HepG2 (cell line): Measurements from ENCODE around the gene MFAP5. TPM values are rescaled to one million over a fixed set of nuclear protein-coding genes. Genes with fewer than 3 reads are reported as not detected.

ENCODE experiments used
- ATAC-seq: fragments of 200-7000 bp; cut with Tn5 transposase; 3 replicates; pipeline ENCODE4 v1.9.1; 2020; ENCODE audit warnings: mild to moderate bottlenecking, moderate library complexity
- BruUV-seq: library from RNA; stranded (reverse); fragments of 400-500 nt; replicated peaks from 2 replicates; lab custom pipeline; 2021; lab: Mats Ljungman, UMichigan
- CTCF ChIA-PET: fragments of 300-600 bp; formaldehyde crosslinking; extraction: SDS; loops from one replicate; lab custom pipeline; 2021; ENCODE audit warnings: low total read pairs, inconsistent platforms, low intra/inter-chr PET ratio; lab: Yijun Ruan, JAX
- POLR2A ChIA-PET: fragments of 350-600 bp; sonication (Branson Sonifier 250); formaldehyde crosslinking; loops from one replicate; lab custom pipeline; 2020; ENCODE audit warnings: antibody characterized with exemption, inconsistent platforms; lab: Yijun Ruan, JAX
- DNase-seq: peaks from one replicate; pipeline ENCODE4 v3.0.0-alpha.2; 2015; ENCODE audit warnings: low spot score
- FAIRE-seq: peaks from 3 replicates; lab custom pipeline; 2011; peaks lifted over from hg19 to GRCh38; lab: Jason Lieb, UNC
- H2AFZ ChIP-seq: one replicate; pipeline ENCODE4 v1.6.1; 2011; ENCODE audit warnings: low read length, inconsistent platforms
- H3K27ac ChIP-seq: fragments of 300-600 bp; 3 replicates; pipeline ENCODE4 v1.8.0; 2011; ENCODE audit warnings: mixed run types, mild to moderate bottlenecking, mixed read lengths, low read length, inconsistent platforms; ENCODE audit not compliant: insufficient read depth; ENCODE audit errors: extremely low read length
- H3K27me3 ChIP-seq, 2 experiments: fragments of 200-600 bp in 1 of 2; 2 replicates in 1 of 2; 3 replicates in 1 of 2; pipeline versions ENCODE4 v1.6.0 to v1.8.0; 2011; ENCODE audit warnings: low read length in 2 of 2, mild to moderate bottlenecking in 2 of 2, moderate library complexity in 2 of 2, inconsistent platforms in 1 of 2; ENCODE audit not compliant: insufficient read depth in 2 of 2, control insufficient read depth in 1 of 2
- H3K36me3 ChIP-seq, 2 experiments: fragments of 200-600 bp in 1 of 2; replicated peaks in 1 of 2; 2 replicates in 1 of 2; 3 replicates in 1 of 2; pipeline versions ENCODE4 v1.5.1 to v1.8.0; 2011; ENCODE audit warnings: low read length in 2 of 2, inconsistent platforms in 1 of 2; ENCODE audit not compliant: insufficient read depth in 2 of 2, control insufficient read depth in 1 of 2
- H3K4me1 ChIP-seq: 2 replicates; pipeline ENCODE4 v1.5.1; 2012; ENCODE audit warnings: low read length, inconsistent platforms; ENCODE audit not compliant: insufficient read depth
- H3K4me2 ChIP-seq: 2 replicates; pipeline ENCODE4 v1.6.0; 2011; ENCODE audit warnings: low read depth, low read length, inconsistent platforms
- H3K4me3 ChIP-seq, 3 experiments: fragments of 200-600 bp in 1 of 3; sonication (generic), shearing (Covaris generic) in 1 of 3; replicated peaks in 1 of 3; 2 replicates each; pipeline ENCODE4 v1.5.1; 2011 to 2016; ENCODE audit warnings: low read length in 3 of 3, inconsistent platforms in 2 of 3, low read depth in 2 of 3, mild to moderate bottlenecking in 2 of 3, control low read depth in 1 of 3, mixed read lengths in 1 of 3; ENCODE audit not compliant: insufficient read depth in 1 of 3
- H3K79me2 ChIP-seq: one replicate; pipeline ENCODE4 v1.6.1; 2011; ENCODE audit warnings: low read length, inconsistent platforms; ENCODE audit not compliant: insufficient read depth
- H3K9ac ChIP-seq: 2 replicates; pipeline ENCODE4 v1.6.0; 2011; ENCODE audit warnings: mild to moderate bottlenecking, low read depth, low read length, inconsistent platforms; ENCODE audit not compliant: insufficient read depth
- H3K9me3 ChIP-seq: 2 replicates; pipeline ENCODE4 v1.5.1; 2012; ENCODE audit warnings: mild to moderate bottlenecking, low read length
- H4K20me1 ChIP-seq: 2 replicates; pipeline ENCODE4 v1.6.0; 2011; ENCODE audit warnings: inconsistent platforms, mild to moderate bottlenecking, low read length, moderate library complexity; ENCODE audit not compliant: insufficient read depth
- CBX2 ChIP-seq, 2 experiments: fragments of 200-600 bp in 1 of 2; sonication (generic); formaldehyde crosslinking in 1 of 2; IDR thresholded peaks; 2 replicates each; pipeline versions ENCODE4 v1.7.0 to v1.8.1; 2018 to 2022; ENCODE audit warnings: low read depth in 2 of 2, low read length in 1 of 2, mild to moderate bottlenecking in 1 of 2, missing genetic modification reagents in 1 of 2
- NCOA5 ChIP-seq: sonication (generic); formaldehyde crosslinking; IDR thresholded peaks from 2 replicates; pipeline ENCODE4 v1.4.0; 2020; ENCODE audit warnings: missing genetic modification reagents
- ZBTB14 ChIP-seq: sonication (generic); formaldehyde crosslinking; IDR thresholded peaks from 2 replicates; pipeline ENCODE4 v1.4.0; 2020; ENCODE audit warnings: missing genetic modification reagents
- ZNF234 ChIP-seq: sonication (generic); formaldehyde crosslinking; conservative IDR thresholded peaks from 2 replicates; pipeline ENCODE4 v1.5.1; 2020; ENCODE audit warnings: mild to moderate bottlenecking, missing genetic modification reagents
- WGBS: methylation state at CpG from one replicate; pipeline ENCODE4 v1.1.6; 2017; ENCODE audit warnings: low lambda C conversion rate; 5-methylcytosine and 5-hydroxymethylcytosine counted together
- in situ Hi-C: cut with HindIII; loops from 2 replicates; pipeline ENCODE4 v1.10.0; 2017; ENCODE audit warnings: low pct_unique_long_range_greater_than_20kb; ENCODE audit not compliant: extremely low pct_ligation_motif_present
- intact Hi-C: fragments of 100-400 bp; cut with micrococcal nuclease; formaldehyde crosslinking; loops from one replicate; pipeline ENCODE4 v1.10.0; 2022; ENCODE audit not compliant: unreplicated experiment
- polyA plus RNA-seq, 8 experiments: library from polyadenylated mRNA; depleted of rRNA in 3 of 8; stranded (reverse) in 7 of 8; unstranded in 1 of 8; fragments of >200 nt; fragmentation: Illumina TruSeq in 4 of 8; extraction: Trizol in 4 of 8; gene quantifications; 2 replicates each; pipeline versions ENCODE4 v1.2.1 to v1.2.3, GENCODE V29; 2011 to 2016; ENCODE audit warnings: low read depth in 4 of 8, missing spikeins in 1 of 8, mixed read lengths in 1 of 8; ENCODE audit not compliant: insufficient read depth in 1 of 8
- total RNA-seq, 5 experiments: library from RNA; depleted of rRNA; stranded (reverse); fragments of >200 nt; fragmentation: Illumina TruSeq; extraction: Trizol; gene quantifications; 2 replicates each; pipeline ENCODE4 v1.2.3, GENCODE V29; 2016; ENCODE audit warnings: low read depth in 1 of 5

MFAP5 gene
- total and polyA plus RNA-seq, 2 of the 13 experiments (the other 11 are each of a cell fraction or from before 2014, with no cell fraction given): 0.07 TPM; not detected in 1

GRCh38 chr12:8699714-8700113, 37.1 kb upstream of the MFAP5 start:
- in situ Hi-C loops: no loop called here
- H3K4me2 ChIP-seq: no peak overlapping the region
- no peaks in the 10 kb centered on the region for H3K79me2 ChIP-seq
- no peak for DNase-seq
- H3K27me3 ChIP-seq: peaks cover 3 to 38% of the 10 kb centered on the region in 2 experiments; a peak in 3 of 5 replicates
- intact Hi-C loops: no loop called here
- H2AFZ ChIP-seq: no peak overlapping the region
- no peaks in the 10 kb centered on the region for H4K20me1 ChIP-seq
- FAIRE-seq: no peak
- H3K9ac ChIP-seq: no peak overlapping the region
- no TSS peak for BruUV-seq
- ChIA-PET POLR2A (no interaction called here), CTCF (no interaction called here)
- no peak overlapping the region for H3K27ac ChIP-seq
- no peaks in the 10 kb centered on the region for H3K36me3 ChIP-seq
- H3K4me1 ChIP-seq: peaks cover 8% of the 10 kb centered on the region
- TF ChIP-seq ZNF234 (CRISPR knock-in tag) (no peak), ZBTB14 (CRISPR knock-in tag) (no peak)
- TF ChIP-seq, all 625 proteins: peak for 0
- H3K9me3 ChIP-seq: no peaks in the 10 kb centered on the region
- ATAC-seq: no peak
- 60% methylated on average over 4 of the region's 4 CpGs for WGBS
- H3K4me3 ChIP-seq: no peak overlapping the region

- Histone ChIP-seq H3K4me2 (peak overlapping the region; percentile 79), H3K4me3 (peak overlapping the region in 2 of 3 experiments; percentile 21 to 75; a peak in 3 of 6 replicates), H3K9me3 (no peaks in the 10 kb centered on the region), H3K4me1 (peaks cover 8% of the 10 kb centered on the region), H3K27ac (no peak overlapping the region), H3K27me3 (peaks cover 3 to 38% of the 10 kb centered on the region in 2 experiments; a peak in 3 of 5 replicates), H3K9ac (no peak overlapping the region), H4K20me1 (no peaks in the 10 kb centered on the region), H2AFZ (no peak overlapping the region), H3K36me3 (no peaks in the 10 kb centered on the region), H3K79me2 (no peaks in the 10 kb centered on the region)
- CTCF ChIA-PET: no interaction called here
- DNase-seq: no peak
- no TSS peak for BruUV-seq
- WGBS: 52% methylated on average over 2 of the region's 2 CpGs
- TF ChIP-seq CBX2 (IDR thresholded peaks at IDR 0.05; ENCODE audit: low read depth, low read length) (peak; percentile 58; the same call in 1 of the 2 replicates), CBX2 (CRISPR knock-in tag; IDR thresholded peaks at IDR 0.05; ENCODE audit: low read depth) (no peak), NCOA5 (no peak)
- POLR2A ChIA-PET: no interaction called here
- in situ Hi-C loops: no loop called here
- no peak for ATAC-seq
- no peak for FAIRE-seq
- intact Hi-C loops: no loop called here
Measured at GRCh38 chr12:8698879-8699278, 36.3 kb upstream of the MFAP5 start.
